T-helper 2 cell treated with Interferon-gamma antibody and Interleukin-4, amounts not matched to agents 5 μg/mL and 100 μg/mL, for 36 hours (primary cell): Measurements from ENCODE around the gene SMARCD1.
A peak's percentile ranks its signal among the peaks of the same experiment; 100 is the strongest.
"Not testable (repeated sequence)": the region's sequence is repeated elsewhere in the genome, so short reads cannot be mapped to it uniquely, and the experiment has no call there.

ENCODE experiments used
- DNase-seq: peaks from one replicate; pipeline ENCODE4 v3.0.0; 2021; ENCODE audit warnings: low spot score
- H3K27ac Mint-ChIP-seq: one replicate; pipeline ENCODE4 v1.8.0; 2021; ENCODE audit warnings: mild to moderate bottlenecking, mixed read lengths
- H3K27me3 Mint-ChIP-seq: one replicate; pipeline ENCODE4 v1.8.0; 2021; ENCODE audit warnings: low read depth, mixed read lengths
- H3K36me3 Mint-ChIP-seq: one replicate; pipeline ENCODE4 v1.8.0; 2021; ENCODE audit warnings: low read depth, mixed read lengths
- H3K4me1 Mint-ChIP-seq: one replicate; pipeline ENCODE4 v1.8.0; 2021; ENCODE audit warnings: low read depth, mixed read lengths
- H3K4me3 Mint-ChIP-seq: one replicate; pipeline ENCODE4 v1.8.0; 2022; ENCODE audit warnings: mild to moderate bottlenecking, moderate library complexity, mixed read lengths
- H3K9me3 Mint-ChIP-seq: one replicate; pipeline ENCODE4 v1.8.0; 2021; ENCODE audit warnings: mixed read lengths

The SMARCD1 gene

GRCh38 chr12:50132505-50133135 is 47.5 kb downstream of the SMARCD1 start:
- Mint-ChIP-seq H3K4me1 (peaks cover 9% of the 10 kb centered on the region), H3K4me3 (no peak overlapping the region), H3K27me3 (no peaks in the 10 kb centered on the region), H3K9me3 (no peaks in the 10 kb centered on the region), H3K36me3 (peaks cover 56% of the 10 kb centered on the region), H3K27ac (peak overlapping the region; percentile 58)
- DNase-seq: no peak

DNA sequence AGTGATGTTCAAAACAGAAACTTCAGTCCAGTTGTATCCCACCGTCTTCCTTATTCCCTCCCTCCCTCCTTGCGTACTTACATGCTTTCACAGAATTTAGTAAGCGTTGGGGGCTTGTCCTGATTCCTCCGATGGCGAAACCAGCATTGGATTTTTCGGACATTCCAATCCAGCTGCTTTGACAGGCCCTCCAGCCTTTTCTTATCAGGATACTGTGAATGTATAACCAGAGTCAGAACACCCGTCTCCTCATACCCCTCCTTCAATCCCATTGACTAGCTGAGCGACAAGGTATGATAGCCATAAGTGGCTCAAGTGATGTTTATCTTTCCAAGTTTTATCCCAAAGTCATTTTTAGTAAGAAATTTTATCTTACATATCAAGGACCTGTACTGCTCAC is 57.9 kb downstream of the SMARCD1 start:
- Mint-ChIP-seq H3K9me3 (no peaks in the 10 kb centered on the region), H3K27ac (no peak overlapping the region), H3K4me1 (peaks cover 9% of the 10 kb centered on the region), H3K27me3 (no peaks in the 10 kb centered on the region), H3K36me3 (peaks cover 37% of the 10 kb centered on the region), H3K4me3 (no peak overlapping the region)
- no peak for DNase-seq

- H3K9me3 Mint-ChIP-seq: no peaks in the 10 kb centered on the region
- peaks cover 13% of the 10 kb centered on the region for H3K4me1 Mint-ChIP-seq
- no peak overlapping the region for H3K4me3 Mint-ChIP-seq
Measured at GRCh38 chr12:50145439-50145838, 60.3 kb downstream of the SMARCD1 start.

DNA sequence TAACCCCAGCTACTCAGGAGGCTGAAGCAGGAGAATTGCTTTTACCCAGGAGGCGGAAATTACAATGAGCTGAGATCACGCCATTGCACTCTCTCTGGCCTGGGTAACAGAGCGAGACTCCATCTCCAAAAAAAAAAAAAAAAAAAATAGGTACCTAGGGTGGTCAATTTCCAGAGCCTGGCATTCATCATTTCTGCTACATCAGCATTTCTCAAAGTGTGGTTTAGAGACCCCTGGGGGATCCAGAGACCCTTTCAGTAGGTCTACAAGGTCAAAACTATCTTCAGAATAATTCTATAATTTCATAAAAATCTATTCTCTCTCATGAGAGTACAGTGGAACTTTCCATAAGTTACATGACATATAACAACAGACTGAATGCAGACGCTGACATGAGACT is 62.1 kb downstream of the SMARCD1 start:
- H3K9me3 Mint-ChIP-seq: no peaks in the 10 kb centered on the region
- no peak overlapping the region for H3K27ac Mint-ChIP-seq
- no peaks in the 10 kb centered on the region for H3K27me3 Mint-ChIP-seq
- DNase-seq: no peak
- H3K4me3 Mint-ChIP-seq: no peak overlapping the region
- peaks cover 13% of the 10 kb centered on the region for H3K36me3 Mint-ChIP-seq
- peaks cover 17% of the 10 kb centered on the region for H3K4me1 Mint-ChIP-seq

More at GRCh38 chr12:50145439-50145838, 60.3 kb downstream of the SMARCD1 start:
- H3K36me3 Mint-ChIP-seq: peaks cover 27% of the 10 kb centered on the region
- H3K27me3 Mint-ChIP-seq: no peaks in the 10 kb centered on the region
- DNase-seq: no peak
- H3K27ac Mint-ChIP-seq: no peak overlapping the region

DNA sequence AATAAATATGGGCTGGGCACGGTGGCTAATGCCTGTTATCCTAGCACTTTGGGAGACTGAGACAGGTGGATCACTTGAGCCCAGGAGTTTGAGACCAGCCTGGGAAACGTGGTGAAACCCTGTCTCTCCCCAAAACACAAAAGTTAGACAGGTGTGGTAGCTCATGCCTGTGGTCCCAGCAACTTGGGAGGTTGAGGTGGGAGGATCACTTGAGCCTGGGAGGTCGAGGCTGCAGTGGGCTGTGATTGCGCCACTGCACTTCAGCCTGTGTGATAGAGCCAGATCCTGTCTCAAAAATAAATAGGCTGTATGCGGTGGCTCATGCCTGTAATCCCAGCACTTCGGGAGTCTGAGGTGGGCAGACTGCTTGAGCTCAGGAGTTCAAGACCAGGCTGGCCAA is 62.9 kb downstream of the SMARCD1 start:
- H3K27me3 Mint-ChIP-seq, DNase-seq, H3K27ac Mint-ChIP-seq, H3K9me3 Mint-ChIP-seq, H3K36me3 Mint-ChIP-seq, H3K4me3 Mint-ChIP-seq: not testable (repeated sequence)
- peaks cover 17% of the 10 kb centered on the region for H3K4me1 Mint-ChIP-seq

- H3K36me3 Mint-ChIP-seq: peaks cover 4% of the 10 kb centered on the region
- H3K27me3 Mint-ChIP-seq: no peaks in the 10 kb centered on the region
- peaks cover 17% of the 10 kb centered on the region for H3K4me1 Mint-ChIP-seq
- H3K9me3 Mint-ChIP-seq: no peaks in the 10 kb centered on the region
- no peak overlapping the region for H3K4me3 Mint-ChIP-seq
- no peak for DNase-seq
- no peak overlapping the region for H3K27ac Mint-ChIP-seq
Measured at GRCh38 chr12:50149311-50149710, 64.2 kb downstream of the SMARCD1 start.
